ENCODE data around the gene NOTO.

DNA sequence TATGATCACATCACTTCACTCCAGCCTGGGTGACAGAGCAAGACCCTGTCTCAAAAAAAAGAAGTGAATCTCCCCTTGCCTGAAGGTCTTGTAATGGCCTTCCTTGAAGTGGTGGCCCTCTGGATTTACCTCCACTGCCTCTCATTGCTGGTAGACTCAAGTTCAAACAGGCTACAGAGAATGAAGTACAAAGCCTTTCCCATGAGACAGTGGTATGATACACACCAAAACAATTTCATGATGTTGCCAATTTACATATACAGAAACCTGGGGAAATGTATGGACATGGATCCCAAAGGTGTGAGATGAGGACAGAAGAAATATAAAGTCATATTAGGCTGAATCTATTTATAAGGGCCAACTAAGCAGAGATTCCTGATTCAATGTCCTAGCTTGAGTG is 4.8 kb upstream of the NOTO start:
- TF ChIP-seq, protein P1, sequence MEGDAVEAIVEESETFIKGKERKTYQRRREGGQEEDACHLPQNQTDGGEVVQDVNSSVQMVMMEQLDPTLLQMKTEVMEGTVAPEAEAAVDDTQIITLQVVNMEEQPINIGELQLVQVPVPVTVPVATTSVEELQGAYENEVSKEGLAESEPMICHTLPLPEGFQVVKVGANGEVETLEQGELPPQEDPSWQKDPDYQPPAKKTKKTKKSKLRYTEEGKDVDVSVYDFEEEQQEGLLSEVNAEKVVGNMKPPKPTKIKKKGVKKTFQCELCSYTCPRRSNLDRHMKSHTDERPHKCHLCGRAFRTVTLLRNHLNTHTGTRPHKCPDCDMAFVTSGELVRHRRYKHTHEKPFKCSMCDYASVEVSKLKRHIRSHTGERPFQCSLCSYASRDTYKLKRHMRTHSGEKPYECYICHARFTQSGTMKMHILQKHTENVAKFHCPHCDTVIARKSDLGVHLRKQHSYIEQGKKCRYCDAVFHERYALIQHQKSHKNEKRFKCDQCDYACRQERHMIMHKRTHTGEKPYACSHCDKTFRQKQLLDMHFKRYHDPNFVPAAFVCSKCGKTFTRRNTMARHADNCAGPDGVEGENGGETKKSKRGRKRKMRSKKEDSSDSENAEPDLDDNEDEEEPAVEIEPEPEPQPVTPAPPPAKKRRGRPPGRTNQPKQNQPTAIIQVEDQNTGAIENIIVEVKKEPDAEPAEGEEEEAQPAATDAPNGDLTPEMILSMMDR (IDR thresholded peaks at IDR 0.05) = no peak
- no peak for TF ChIP-seq POLR2AphosphoS5 (IDR thresholded peaks at IDR 0.05)
- no peak for TF ChIP-seq POLR2A (IDR thresholded peaks at IDR 0.05)

Data from upper lobe of left lung (tissue), 4 donors.